HepG2 (cell line): Measurements from ENCODE around the gene PIK3CD. TPM values are rescaled to one million over a fixed set of nuclear protein-coding genes. Genes with fewer than 3 reads are reported as not detected.

Experiments
- ATAC-seq: fragments of 200-7000 bp; cut with Tn5 transposase; 3 replicates; pipeline ENCODE4 v1.9.1; 2020; ENCODE audit warnings: mild to moderate bottlenecking, moderate library complexity
- BruUV-seq: library from RNA; stranded (reverse); fragments of 400-500 nt; replicated peaks from 2 replicates; lab custom pipeline; 2021; lab: Mats Ljungman, UMichigan
- CTCF ChIA-PET: fragments of 300-600 bp; formaldehyde crosslinking; extraction: SDS; loops from one replicate; lab custom pipeline; 2021; ENCODE audit warnings: low total read pairs, inconsistent platforms, low intra/inter-chr PET ratio; lab: Yijun Ruan, JAX
- POLR2A ChIA-PET: fragments of 350-600 bp; sonication (Branson Sonifier 250); formaldehyde crosslinking; loops from one replicate; lab custom pipeline; 2020; ENCODE audit warnings: antibody characterized with exemption, inconsistent platforms; lab: Yijun Ruan, JAX
- DNase-seq: peaks from one replicate; pipeline ENCODE4 v3.0.0-alpha.2; 2015; ENCODE audit warnings: low spot score
- FAIRE-seq: peaks from 3 replicates; lab custom pipeline; 2011; peaks lifted over from hg19 to GRCh38; lab: Jason Lieb, UNC
- H2AFZ ChIP-seq: one replicate; pipeline ENCODE4 v1.6.1; 2011; ENCODE audit warnings: low read length, inconsistent platforms
- H3K27ac ChIP-seq: fragments of 300-600 bp; 3 replicates; pipeline ENCODE4 v1.8.0; 2011; ENCODE audit warnings: mixed run types, mild to moderate bottlenecking, mixed read lengths, low read length, inconsistent platforms; ENCODE audit not compliant: insufficient read depth; ENCODE audit errors: extremely low read length
- H3K27me3 ChIP-seq, 2 experiments: fragments of 200-600 bp in 1 of 2; 2 replicates in 1 of 2; 3 replicates in 1 of 2; pipeline versions ENCODE4 v1.6.0 to v1.8.0; 2011; ENCODE audit warnings: low read length in 2 of 2, mild to moderate bottlenecking in 2 of 2, moderate library complexity in 2 of 2, inconsistent platforms in 1 of 2; ENCODE audit not compliant: insufficient read depth in 2 of 2, control insufficient read depth in 1 of 2
- H3K36me3 ChIP-seq, 2 experiments: fragments of 200-600 bp in 1 of 2; replicated peaks in 1 of 2; 2 replicates in 1 of 2; 3 replicates in 1 of 2; pipeline versions ENCODE4 v1.5.1 to v1.8.0; 2011; ENCODE audit warnings: low read length in 2 of 2, inconsistent platforms in 1 of 2; ENCODE audit not compliant: insufficient read depth in 2 of 2, control insufficient read depth in 1 of 2
- H3K4me1 ChIP-seq: 2 replicates; pipeline ENCODE4 v1.5.1; 2012; ENCODE audit warnings: low read length, inconsistent platforms; ENCODE audit not compliant: insufficient read depth
- H3K4me2 ChIP-seq: 2 replicates; pipeline ENCODE4 v1.6.0; 2011; ENCODE audit warnings: low read depth, low read length, inconsistent platforms
- H3K4me3 ChIP-seq, 3 experiments: fragments of 200-600 bp in 1 of 3; sonication (generic), shearing (Covaris generic) in 1 of 3; replicated peaks in 1 of 3; 2 replicates each; pipeline ENCODE4 v1.5.1; 2011 to 2016; ENCODE audit warnings: low read length in 3 of 3, inconsistent platforms in 2 of 3, low read depth in 2 of 3, mild to moderate bottlenecking in 2 of 3, control low read depth in 1 of 3, mixed read lengths in 1 of 3; ENCODE audit not compliant: insufficient read depth in 1 of 3
- H3K79me2 ChIP-seq: one replicate; pipeline ENCODE4 v1.6.1; 2011; ENCODE audit warnings: low read length, inconsistent platforms; ENCODE audit not compliant: insufficient read depth
- H3K9ac ChIP-seq: 2 replicates; pipeline ENCODE4 v1.6.0; 2011; ENCODE audit warnings: mild to moderate bottlenecking, low read depth, low read length, inconsistent platforms; ENCODE audit not compliant: insufficient read depth
- H3K9me3 ChIP-seq: 2 replicates; pipeline ENCODE4 v1.5.1; 2012; ENCODE audit warnings: mild to moderate bottlenecking, low read length
- H4K20me1 ChIP-seq: 2 replicates; pipeline ENCODE4 v1.6.0; 2011; ENCODE audit warnings: inconsistent platforms, mild to moderate bottlenecking, low read length, moderate library complexity; ENCODE audit not compliant: insufficient read depth
- ATRX ChIP-seq: sonication (generic); formaldehyde crosslinking; IDR thresholded peaks from 2 replicates; pipeline ENCODE4 v1.4.0; 2020; ENCODE audit warnings: missing genetic modification reagents, borderline replicate concordance
- CEBPG ChIP-seq: IDR thresholded peaks from 2 replicates; pipeline ENCODE4 v1.6.1; 2016
- CERS6 ChIP-seq: sonication (generic); formaldehyde crosslinking; IDR thresholded peaks from 2 replicates; pipeline ENCODE4 v1.5.0; 2020; ENCODE audit warnings: missing genetic modification reagents
- GTF2F1 ChIP-seq: fragments of 150-350 bp; IDR thresholded peaks from 2 replicates; pipeline ENCODE4 v1.6.1; 2014; ENCODE audit warnings: low read length
- HHEX ChIP-seq: IDR thresholded peaks from 2 replicates; pipeline ENCODE4 v1.6.1; 2016; ENCODE audit warnings: control low read depth
- MAF1 ChIP-seq: sonication (generic); formaldehyde crosslinking; IDR thresholded peaks from 2 replicates; pipeline ENCODE4 v1.5.0; 2020; ENCODE audit warnings: missing genetic modification reagents, borderline replicate concordance
- MLXIP ChIP-seq: sonication (generic); formaldehyde crosslinking; IDR thresholded peaks from 2 replicates; pipeline ENCODE4 v1.9.0; 2021; ENCODE audit warnings: missing genetic modification reagents, borderline replicate concordance
- NFKB2 ChIP-seq: sonication (generic); formaldehyde crosslinking; IDR thresholded peaks from 2 replicates; pipeline ENCODE4 v1.4.0; 2020; ENCODE audit warnings: missing genetic modification reagents, borderline replicate concordance
- NR2F2 ChIP-seq: IDR thresholded peaks from 2 replicates; pipeline ENCODE4 v1.6.1; 2012; ENCODE audit warnings: low read depth, inconsistent platforms, borderline replicate concordance
- POLR2AphosphoS2 ChIP-seq: IDR thresholded peaks from 2 replicates; pipeline ENCODE4 v1.6.1; 2011; ENCODE audit warnings: low read depth, low read length, improper control_type of control experiment
- SNAPC5 ChIP-seq: sonication (generic); formaldehyde crosslinking; IDR thresholded peaks from 2 replicates; pipeline ENCODE4 v1.8.1; 2023; ENCODE audit warnings: mild to moderate bottlenecking, missing genetic modification reagents, borderline replicate concordance
- ZNF337 ChIP-seq: sonication (generic); formaldehyde crosslinking; IDR thresholded peaks from 2 replicates; pipeline ENCODE4 v1.5.1; 2020; ENCODE audit warnings: missing genetic modification reagents, low read depth, mild to moderate bottlenecking, borderline replicate concordance
- ZNF800 ChIP-seq: sonication (generic); formaldehyde crosslinking; IDR thresholded peaks from 2 replicates; pipeline ENCODE4 v1.4.0; 2020; ENCODE audit warnings: missing genetic modification reagents
- WGBS: methylation state at CpG from one replicate; pipeline ENCODE4 v1.1.6; 2017; ENCODE audit warnings: low lambda C conversion rate; 5-methylcytosine and 5-hydroxymethylcytosine counted together
- in situ Hi-C: cut with HindIII; loops from 2 replicates; pipeline ENCODE4 v1.10.0; 2017; ENCODE audit warnings: low pct_unique_long_range_greater_than_20kb; ENCODE audit not compliant: extremely low pct_ligation_motif_present
- intact Hi-C: fragments of 100-400 bp; cut with micrococcal nuclease; formaldehyde crosslinking; loops from one replicate; pipeline ENCODE4 v1.10.0; 2022; ENCODE audit not compliant: unreplicated experiment
- polyA plus RNA-seq, 8 experiments: library from polyadenylated mRNA; depleted of rRNA in 3 of 8; stranded (reverse) in 7 of 8; unstranded in 1 of 8; fragments of >200 nt; fragmentation: Illumina TruSeq in 4 of 8; extraction: Trizol in 4 of 8; gene quantifications; 2 replicates each; pipeline versions ENCODE4 v1.2.1 to v1.2.3, GENCODE V29; 2011 to 2016; ENCODE audit warnings: low read depth in 4 of 8, missing spikeins in 1 of 8, mixed read lengths in 1 of 8; ENCODE audit not compliant: insufficient read depth in 1 of 8
- total RNA-seq, 5 experiments: library from RNA; depleted of rRNA; stranded (reverse); fragments of >200 nt; fragmentation: Illumina TruSeq; extraction: Trizol; gene quantifications; 2 replicates each; pipeline ENCODE4 v1.2.3, GENCODE V29; 2016; ENCODE audit warnings: low read depth in 1 of 5

PIK3CD gene
- total and polyA plus RNA-seq, 2 of the 13 experiments (the other 11 are each of a cell fraction or from before 2014, with no cell fraction given), result 7.1 to 10.0 TPM

GRCh38 chr1:9703681-9704080 is 52.1 kb downstream of the PIK3CD start:
- 71% methylated on average over 3 of the region's 3 CpGs for WGBS
- ATAC-seq (no peak), DNase-seq (no peak), FAIRE-seq (no peak)
- Histone ChIP-seq H2AFZ (no peak overlapping the region), H4K20me1 (0 out of 2 replicates have a peak, but pooled peaks cover 3% of the 10 kb centered on the region), H3K9me3 (no peaks in the 10 kb centered on the region), H3K9ac (no peak overlapping the region), H3K79me2 (no peaks in the 10 kb centered on the region), H3K36me3 (no peaks in the 10 kb centered on the region), H3K27ac (no peak overlapping the region), H3K27me3 (no peaks in the 10 kb centered on the region), H3K4me2 (no peak overlapping the region), H3K4me3 (no peak overlapping the region), H3K4me1 (peaks cover 7% of the 10 kb centered on the region; the same call in 1 of the 2 replicates)
- CTCF ChIA-PET, result no interaction called here
- intact Hi-C loops (no loop called here), in situ Hi-C loops (no loop called here)
- no TSS peak for BruUV-seq
- POLR2A ChIA-PET, result no interaction called here
- TF ChIP-seq MAF1 (no peak), ZNF337 (no peak), SNAPC5 (CRISPR knock-in tag) (no peak), NR2F2 (no peak), NFKB2 (no peak)

GRCh38 chr1:9705337-9706093 is 54.0 kb downstream of the PIK3CD start:
- ATAC-seq, result no peak
- H3K27ac ChIP-seq, result no peak overlapping the region
- CTCF ChIA-PET, result no interaction called here
- TF ChIP-seq GTF2F1, result no peak
- TF ChIP-seq ATRX, result no peak
- TF ChIP-seq CEBPG (CRISPR knock-in tag), result no peak
- TF ChIP-seq ZNF800 (CRISPR knock-in tag), result no peak
- no peak for TF ChIP-seq CERS6 (CRISPR knock-in tag)
- no peak for TF ChIP-seq POLR2AphosphoS2
- no peak for TF ChIP-seq MLXIP (CRISPR knock-in tag)
- TF ChIP-seq HHEX (CRISPR knock-in tag), result no peak

More at GRCh38 chr1:9705337-9706093, 54.0 kb downstream of the PIK3CD start:
- DNase-seq (no peak), FAIRE-seq (no peak)
- no peaks in the 10 kb centered on the region for H3K36me3 ChIP-seq
- intact Hi-C loops (no loop called here), in situ Hi-C loops (no loop called here)
- H3K79me2 ChIP-seq, result no peaks in the 10 kb centered on the region
- H3K4me3 ChIP-seq, result no peak overlapping the region
- H3K9ac ChIP-seq, result no peak overlapping the region
- H2AFZ ChIP-seq, result no peak overlapping the region
- POLR2A ChIA-PET, result no interaction called here
- WGBS, result 96% methylated on average over 8 of the region's 8 CpGs
- no peaks in the 10 kb centered on the region for H3K9me3 ChIP-seq
- 0 out of 2 replicates have a peak, but pooled peaks cover 3% of the 10 kb centered on the region for H4K20me1 ChIP-seq
- H3K4me2 ChIP-seq, result no peak overlapping the region
- H3K4me1 ChIP-seq, result no peaks in the 10 kb centered on the region
- H3K27me3 ChIP-seq, result no peaks in the 10 kb centered on the region
- BruUV-seq, result no TSS peak
